Adrenal gland (tissue), 12 donors: ENCODE measurements around the gene TENT4B. TPM values are rescaled to one million over a fixed set of nuclear protein-coding genes. Genes with fewer than 3 reads are reported as not detected.

Experiments
- DNase-seq, 7 donors: peaks; one replicate each; pipeline ENCODE4 v3.0.0-alpha.2; 2019 to 2020
- H3K27ac ChIP-seq, 5 donors: fragments of 200-600 bp; sonication (generic) in 4 of 5; 1 replicate in 3 of 5; 2 replicates in 2 of 5; pipeline versions ENCODE4 v1.5.1 to v1.8.0; 2016 to 2020; ENCODE audit warnings: mild to moderate bottlenecking in 1 of 5
- H3K27me3 ChIP-seq: fragments of 200-600 bp; 2 replicates; pipeline ENCODE4 v1.8.0; 2021
- H3K36me3 ChIP-seq, 2 donors: fragments of 200-600 bp; replicated peaks in 1 of 2; 1 replicate in 1 of 2; 2 replicates in 1 of 2; pipeline versions ENCODE4 v1.5.1 to v1.8.0; 2018 to 2022
- H3K4me1 ChIP-seq, 2 donors: fragments of 200-600 bp; replicated peaks in 1 of 2; 1 replicate in 1 of 2; 2 replicates in 1 of 2; pipeline versions ENCODE4 v1.5.1 to v1.8.0; 2018 to 2021
- H3K4me3 ChIP-seq, 4 donors: fragments of 200-600 bp; sonication (generic) in 3 of 4; one replicate each; pipeline ENCODE4 v1.5.1; 2016 to 2018
- H3K9me3 ChIP-seq, 3 donors: fragments of 200-600 bp; sonication (generic) in 1 of 3; replicated peaks in 1 of 3; 1 replicate in 2 of 3; 2 replicates in 1 of 3; pipeline versions ENCODE4 v1.5.1 to v1.8.0; 2016 to 2021
- CTCF ChIP-seq, 6 experiments: fragments of 450-650 bp in 4 of 6; fragments of 200-600 bp in 2 of 6; sonication (generic) in 1 of 6; IDR thresholded peaks; 1 replicate in 5 of 6; 2 replicates in 1 of 6; pipeline versions ENCODE4 v1.5.1 to v1.8.0; 2016 to 2021; ENCODE audit warnings: antibody characterized with exemption in 6 of 6, mild to moderate bottlenecking in 2 of 6, moderate library complexity in 1 of 6
- POLR2A ChIP-seq, 2 donors: fragments of 450-650 bp; IDR thresholded peaks; one replicate each; pipeline ENCODE4 v1.6.1; 2017; ENCODE audit warnings: antibody characterized with exemption in 2 of 2, mild to moderate bottlenecking in 2 of 2, moderate library complexity in 1 of 2
- WGBS, 4 donors: extraction: QIAGEN DNeasy Blood & Tissue Kit in 2 of 4; methylation state at CpG; one replicate each; pipeline versions ENCODE4 v1.1.5 to v1.1.7; 2013 to 2017; 5-methylcytosine and 5-hydroxymethylcytosine counted together
- intact Hi-C, 2 donors: fragments of 100-400 bp; cut with DNase I; formaldehyde crosslinking; loops; one replicate each; pipeline versions ENCODE4 v1.14.1 to v1.15.0; 2022 to 2023
- polyA plus RNA-seq, 3 donors: library from polyadenylated mRNA; stranded (reverse); fragments of 200-250 nt in 2 of 3; fragments of 350-450 nt in 1 of 3; fragmentation: Illumina TruSeq in 1 of 3; extraction: RNeasy Lipid Tissue Mini Kit (QIAGEN cat#74804) in 1 of 3; gene quantifications; one replicate each; pipeline ENCODE4 v1.2.3, GENCODE V29; 2013 to 2014
- total RNA-seq, 9 donors: library from RNA; depleted of rRNA in 4 of 9; stranded (reverse); fragments of >200 nt in 4 of 9; fragments of 120-200 nt in 1 of 9; fragmentation: NEBNext Ultra II Directional in 1 of 9; extraction: Animal tissue kit (Norgen Biotek cat#: 25700) in 1 of 9; gene quantifications; one replicate each; pipeline versions ENCODE4 v1.1.0 to v1.2.4, GENCODE V29; 2013 to 2023
- donor health status: healthy with polysubstance abuse.
- donor health status: Bipolar disorder and iron deficiency.
- donor health status: DM: yes; HTN: yes; CAD: no.
- donor health status: DM: no; HTN: no; CAD: no.
- donor health status: DM: no; HTN: no; CAD: no.
- donor health status: DM: yes; HTN: yes; CAD: no.

Gene TENT4B
- total and polyA plus RNA-seq, 12 donors = 4.2 to 27.8 (median 13.4) TPM

GRCh38 chr16:50178491-50178941 lies 25.4 kb downstream of the TENT4B start:
- Histone ChIP-seq H3K9me3 (no peaks in the 10 kb centered on the region), H3K36me3 (no peaks in the 10 kb centered on the region), H3K4me3 (no peak overlapping the region), H3K27me3 (no peaks in the 10 kb centered on the region), H3K27ac (no peak overlapping the region), H3K4me1 (peaks cover 4 to 21% of the 10 kb centered on the region in 2 donors)
- no peak for DNase-seq
- TF ChIP-seq POLR2A (IDR thresholded peaks at IDR 0.05) (no peak), CTCF (IDR thresholded peaks at IDR 0.05) (no peak)
- intact Hi-C loops = no loop called here
- WGBS, 4 donors = 64 to 74% (median 65%) methylated on average over 1 of the region's 1 CpG

GRCh38 chr16:50182441-50182840 lies 29.3 kb downstream of the TENT4B start:
- Histone ChIP-seq H3K36me3 (no peaks in the 10 kb centered on the region), H3K27ac (no peak overlapping the region), H3K4me3 (no peak overlapping the region), H3K27me3 (no peaks in the 10 kb centered on the region), H3K9me3 (no peaks in the 10 kb centered on the region), H3K4me1 (peaks cover 8 to 18% of the 10 kb centered on the region in 2 donors)
- no peak for DNase-seq
- TF ChIP-seq CTCF (IDR thresholded peaks at IDR 0.05) = no peak
- TF ChIP-seq POLR2A (IDR thresholded peaks at IDR 0.05) = no peak
- intact Hi-C loops = no loop called here

GRCh38 chr16:50183316-50183715 lies 30.2 kb downstream of the TENT4B start:
- DNase-seq = peak in 4 of 7 donors; percentile 15 to 46 (median 28)
- Histone ChIP-seq H3K27ac (peak overlapping the region in 3 of 5 donors; percentile 47 to 90 (median 67)), H3K4me1 (peaks cover 8 to 19% of the 10 kb centered on the region in 2 donors), H3K9me3 (no peaks in the 10 kb centered on the region), H3K36me3 (no peaks in the 10 kb centered on the region), H3K27me3 (no peaks in the 10 kb centered on the region), H3K4me3 (no peak overlapping the region)
- intact Hi-C loops = no loop called here
- WGBS, 4 donors = 30 to 51% (median 42%) methylated on average over 4 of the region's 4 CpGs
- TF ChIP-seq POLR2A (IDR thresholded peaks at IDR 0.05) = no peak
- TF ChIP-seq CTCF (IDR thresholded peaks at IDR 0.05) = no peak

- 83 to 89% (median 85%) methylated on average over 3 of the region's 3 CpGs for WGBS, 4 donors
Measured at GRCh38 chr16:50185005-50185505, 31.9 kb downstream of the TENT4B start.

More at GRCh38 chr16:50185005-50185505, 31.9 kb downstream of the TENT4B start:
- Histone ChIP-seq H3K4me1 (peaks cover 18 to 30% of the 10 kb centered on the region in 2 donors), H3K4me3 (no peak overlapping the region), H3K27ac (no peak overlapping the region), H3K27me3 (no peaks in the 10 kb centered on the region), H3K9me3 (no peaks in the 10 kb centered on the region), H3K36me3 (no peaks in the 10 kb centered on the region)
- intact Hi-C loops = no loop called here
- no peak for TF ChIP-seq POLR2A (IDR thresholded peaks at IDR 0.05)
- no peak for TF ChIP-seq CTCF (IDR thresholded peaks at IDR 0.05)
- no peak for DNase-seq
